HG03520 (cell line): ENCODE data around the gene KMT2E.
"Not testable (repeated sequence)": the region's sequence is repeated elsewhere in the genome, so short reads cannot be mapped to it uniquely, and the experiment has no call there.

Experiments used
- ATAC-seq: cut with Tn5 transposase; IDR thresholded peaks from one replicate; pipeline ENCODE4 v1.9.1; 2021; ENCODE audit warnings: mild to moderate bottlenecking, moderate library complexity; ENCODE audit not compliant: unreplicated experiment

KMT2E gene

DNA sequence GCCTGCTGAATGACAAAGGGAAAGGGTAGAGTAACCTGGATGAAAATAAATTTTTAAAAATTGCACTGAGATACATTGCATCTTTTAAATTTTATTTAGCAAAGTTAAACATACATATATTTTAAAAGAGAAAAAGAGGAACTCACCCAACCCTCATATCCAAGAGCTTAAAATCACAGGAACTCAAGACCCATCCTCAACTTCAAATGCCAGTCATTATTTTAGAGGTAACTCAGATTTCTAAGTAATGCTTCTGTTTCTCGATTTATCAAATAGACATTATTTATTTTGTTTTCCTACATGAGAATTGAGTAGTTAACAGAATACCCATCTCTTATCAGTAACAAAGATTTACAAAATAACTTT, 32.4 kb upstream of the KMT2E start:
- no peak for ATAC-seq

DNA sequence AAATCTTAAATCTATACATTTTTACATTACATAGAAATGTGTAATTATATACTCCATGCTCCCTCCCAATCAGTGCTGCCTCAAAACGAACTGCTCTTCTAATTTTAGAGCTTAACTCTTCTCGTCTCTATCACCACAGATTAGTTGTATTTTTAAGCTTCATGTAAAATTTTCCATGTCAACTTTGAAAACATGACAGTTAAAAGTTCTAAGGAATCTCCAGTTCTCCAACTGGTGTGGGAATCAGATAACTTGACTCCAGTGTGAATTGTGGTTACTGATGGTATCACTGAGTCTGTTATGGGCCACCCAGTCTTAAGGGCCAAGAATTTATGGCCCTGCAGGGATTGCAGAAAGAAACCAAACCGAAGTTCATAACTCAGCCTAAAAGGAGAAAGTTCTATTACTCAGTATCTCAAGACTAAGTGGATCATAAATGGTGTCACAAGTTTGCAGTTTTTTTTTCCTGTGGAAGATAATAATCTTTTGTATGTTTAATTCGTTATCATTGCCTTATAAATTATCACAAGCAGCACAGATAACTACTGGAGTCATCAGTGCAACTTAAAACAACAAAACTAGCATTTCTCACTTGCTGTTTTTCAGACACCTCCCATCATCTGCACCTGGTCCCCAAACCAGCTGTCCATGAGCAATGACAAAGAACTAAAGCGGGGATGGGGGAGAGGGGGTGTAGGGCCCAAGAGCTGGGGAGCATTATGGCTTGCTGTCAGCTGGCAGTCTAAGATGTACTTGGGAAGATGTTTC, 31.5 kb upstream of the KMT2E start:
- ATAC-seq, result no peak

DNA sequence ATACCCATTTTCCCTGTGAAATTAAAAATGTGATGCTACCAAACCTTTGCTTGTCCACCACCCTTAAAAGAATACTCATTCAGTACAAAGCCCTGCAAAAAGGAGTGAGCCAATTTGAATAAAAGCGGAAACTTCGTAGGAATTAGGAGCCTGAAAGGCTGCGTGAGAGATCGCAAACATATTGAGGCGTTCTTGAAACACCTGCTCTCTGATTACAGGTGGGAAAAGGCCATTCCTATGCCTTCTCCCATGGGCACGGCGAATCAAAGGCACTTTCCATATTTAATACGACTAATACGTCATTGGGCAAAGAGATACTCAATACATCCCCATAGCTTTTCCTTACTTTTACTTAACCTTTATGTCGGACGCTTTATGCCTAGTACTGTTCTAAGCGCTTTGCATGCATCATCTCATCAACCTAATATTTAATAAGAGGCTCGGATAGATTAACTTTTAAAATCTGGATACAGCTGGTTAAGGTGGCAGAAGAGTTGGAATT, 30.9 kb upstream of the KMT2E start:
- ATAC-seq, result no peak

DNA sequence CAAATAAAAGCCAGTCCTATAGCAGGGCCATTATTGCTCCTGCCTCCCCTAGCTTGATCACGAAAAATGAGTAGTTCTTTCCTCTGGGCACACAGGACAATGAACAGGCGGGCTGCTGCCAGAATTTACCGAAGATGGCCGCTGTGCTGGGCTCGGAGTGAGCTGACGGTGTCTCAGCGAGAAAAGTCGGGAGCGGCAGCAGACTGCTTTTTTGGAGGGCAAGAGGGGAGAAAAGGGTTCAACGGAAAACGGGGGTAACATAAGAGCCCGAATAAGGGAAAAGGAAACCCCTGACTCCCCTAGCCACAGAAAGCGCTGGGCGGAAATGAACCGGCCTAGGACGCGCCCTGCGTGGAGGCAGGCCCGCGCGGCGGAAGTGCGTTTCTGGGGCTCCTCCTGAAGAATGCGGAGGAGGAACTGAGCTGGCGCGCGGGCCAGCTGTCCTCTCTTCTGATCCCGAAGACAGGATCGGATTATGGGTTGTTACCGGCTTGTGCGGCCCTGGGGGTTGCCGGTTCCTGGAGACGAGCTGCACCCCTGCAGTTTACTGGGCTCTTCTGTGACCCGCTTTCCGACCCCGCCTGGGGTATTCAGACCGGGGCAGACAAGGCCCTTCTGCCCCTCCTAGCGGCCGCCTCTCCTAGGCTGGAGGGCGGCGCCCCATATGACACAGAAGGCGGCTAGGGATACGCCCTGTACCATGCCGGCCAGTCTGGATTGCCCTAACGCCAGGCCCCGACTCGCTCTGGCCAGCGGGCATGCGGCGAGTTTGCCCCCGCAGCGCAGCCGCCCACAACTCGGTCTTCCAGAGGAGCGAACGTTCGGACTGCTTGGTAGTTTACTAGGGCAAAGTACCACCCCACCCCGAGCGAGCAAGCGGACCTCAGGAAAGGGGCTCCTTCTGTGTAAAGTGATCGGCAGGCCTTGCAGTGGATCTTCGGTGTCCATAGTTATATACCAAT, 30.1 kb upstream of the KMT2E start:
- ATAC-seq, result peak; percentile 91

DNA sequence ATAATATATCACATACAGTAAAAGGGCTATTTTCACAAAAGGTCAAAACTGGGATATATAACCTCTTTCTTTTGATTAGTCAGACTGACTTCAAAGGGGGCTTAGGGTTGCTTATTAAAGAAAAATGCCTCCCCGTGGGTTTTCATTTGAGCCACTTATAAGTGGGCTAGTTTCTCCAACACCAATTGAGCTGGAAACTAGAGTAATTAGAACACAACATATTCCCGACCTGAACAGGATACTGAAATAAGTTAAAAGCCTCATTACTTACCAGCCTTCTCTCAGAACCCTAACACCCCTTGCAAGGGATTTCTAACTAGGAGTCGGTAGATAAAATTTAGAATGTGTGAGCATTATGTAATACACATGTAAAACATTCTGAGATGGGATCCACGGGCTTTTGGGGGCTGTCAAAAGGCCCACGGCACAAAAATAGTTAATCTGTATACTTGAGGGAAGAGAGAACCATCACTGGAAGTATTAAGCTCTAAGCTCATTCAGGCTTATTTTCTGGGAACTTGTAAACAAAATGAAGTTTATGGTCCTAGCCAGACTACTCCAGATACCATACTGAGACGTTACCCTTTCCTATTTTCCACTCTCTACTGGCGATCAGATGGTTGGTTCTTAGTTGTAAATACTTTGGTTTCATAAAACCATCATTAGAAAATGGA, 29.3 kb upstream of the KMT2E start:
- ATAC-seq, result no peak

DNA sequence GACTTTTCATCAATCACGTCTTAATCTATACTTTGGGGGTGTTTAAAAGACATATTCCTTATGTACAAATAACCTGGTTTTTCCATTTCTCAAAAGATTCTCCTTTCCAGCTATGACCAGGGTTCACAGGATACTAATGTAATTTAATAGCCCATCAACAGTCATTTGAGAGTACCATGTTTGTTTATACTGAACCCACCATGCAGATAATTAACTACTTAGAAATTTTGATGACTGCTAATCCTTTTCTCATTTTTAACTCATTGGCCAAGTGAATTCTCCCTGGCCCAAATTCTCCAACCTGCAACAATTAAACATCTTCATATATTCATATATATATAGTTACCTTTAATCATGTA, 28.8 kb upstream of the KMT2E start:
- ATAC-seq, result no peak

DNA sequence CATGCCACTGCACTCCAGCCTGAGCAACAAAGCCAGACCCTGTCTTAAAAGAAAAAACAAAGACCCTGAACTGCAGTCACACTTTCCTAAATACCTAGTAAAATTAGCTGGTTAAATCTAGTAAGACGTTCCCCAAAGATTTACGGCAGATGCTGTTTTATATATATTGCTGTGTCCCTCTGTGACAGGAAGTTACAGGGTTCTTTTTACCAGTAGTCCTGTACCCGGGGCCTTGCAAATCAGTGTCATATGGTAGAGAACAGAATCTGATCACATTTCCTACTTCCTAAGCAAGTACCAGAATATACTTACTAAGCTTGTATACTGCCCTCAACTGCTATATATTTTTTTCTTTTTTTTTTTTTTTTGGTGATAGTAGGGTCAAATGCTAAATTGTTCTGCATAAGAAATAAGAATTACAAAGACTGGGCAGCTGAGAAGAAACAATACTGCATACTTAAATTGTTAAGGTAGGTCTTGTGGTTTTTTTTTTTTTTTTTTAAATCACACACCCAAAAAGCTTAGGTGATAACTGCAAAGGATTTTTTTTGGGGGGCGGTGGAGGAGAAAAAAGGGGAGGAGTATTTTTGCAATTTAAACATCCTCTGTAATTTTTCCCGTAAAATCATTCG, 27.3 kb upstream of the KMT2E start:
- no peak for ATAC-seq

DNA sequence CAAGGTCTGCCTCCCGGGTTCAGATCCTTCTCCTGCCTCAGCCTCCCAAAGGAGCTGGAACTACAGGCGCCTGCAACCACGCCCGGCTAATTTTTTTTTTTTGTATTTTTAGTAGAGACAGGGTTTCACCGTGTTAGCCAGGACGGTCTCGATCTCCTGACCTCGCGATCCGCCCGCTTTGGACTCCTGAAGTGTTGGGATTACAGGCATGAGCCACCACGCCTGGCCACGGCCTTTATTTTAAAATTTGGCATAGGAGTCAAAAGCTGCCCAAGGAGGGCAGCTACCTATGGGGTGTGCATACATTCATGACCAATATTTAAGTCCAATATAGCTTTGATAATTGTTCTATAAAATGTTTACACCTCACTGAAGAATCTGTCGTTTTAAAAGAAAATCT, 26.6 kb upstream of the KMT2E start:
- not testable (repeated sequence) for ATAC-seq

DNA sequence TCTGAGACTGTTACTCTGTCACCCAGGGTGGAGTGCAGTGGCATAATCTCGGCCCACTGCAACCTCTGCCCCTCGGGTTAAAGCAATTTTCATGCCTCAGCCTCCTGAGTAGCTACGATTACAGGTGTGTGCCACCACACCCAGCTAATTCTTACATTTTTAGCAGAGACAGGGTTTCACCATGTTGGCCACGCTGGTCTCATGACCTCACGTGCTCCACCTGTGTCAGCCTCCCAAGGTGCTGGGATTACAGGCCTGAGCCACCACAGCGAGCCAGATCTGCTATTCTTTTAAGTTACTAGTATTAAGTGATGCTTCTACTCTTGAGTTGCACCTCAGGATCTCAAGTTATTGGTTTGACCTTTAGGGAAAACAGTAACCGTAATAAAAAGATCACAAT, 23.0 kb upstream of the KMT2E start:
- no peak for ATAC-seq

DNA sequence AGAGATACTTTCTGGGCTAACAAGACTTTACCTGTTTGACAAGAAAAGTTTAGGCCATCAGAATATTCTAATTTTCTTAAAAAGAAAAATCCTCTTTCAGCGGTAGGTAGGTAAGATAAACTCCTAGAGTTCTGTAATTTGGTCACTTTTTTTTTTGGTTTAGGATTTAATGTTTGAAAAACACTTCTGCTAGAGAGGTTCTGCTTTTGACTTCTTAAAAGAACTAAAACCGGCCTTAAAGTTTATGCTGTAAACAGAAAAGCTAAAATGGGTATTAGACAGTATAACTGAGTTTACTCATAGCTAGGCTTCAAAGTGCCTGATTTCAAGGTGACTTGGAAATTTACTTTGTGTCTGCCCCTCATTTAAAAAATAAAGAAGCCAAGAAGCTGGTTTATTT, 21.7 kb upstream of the KMT2E start:
- no peak for ATAC-seq

DNA sequence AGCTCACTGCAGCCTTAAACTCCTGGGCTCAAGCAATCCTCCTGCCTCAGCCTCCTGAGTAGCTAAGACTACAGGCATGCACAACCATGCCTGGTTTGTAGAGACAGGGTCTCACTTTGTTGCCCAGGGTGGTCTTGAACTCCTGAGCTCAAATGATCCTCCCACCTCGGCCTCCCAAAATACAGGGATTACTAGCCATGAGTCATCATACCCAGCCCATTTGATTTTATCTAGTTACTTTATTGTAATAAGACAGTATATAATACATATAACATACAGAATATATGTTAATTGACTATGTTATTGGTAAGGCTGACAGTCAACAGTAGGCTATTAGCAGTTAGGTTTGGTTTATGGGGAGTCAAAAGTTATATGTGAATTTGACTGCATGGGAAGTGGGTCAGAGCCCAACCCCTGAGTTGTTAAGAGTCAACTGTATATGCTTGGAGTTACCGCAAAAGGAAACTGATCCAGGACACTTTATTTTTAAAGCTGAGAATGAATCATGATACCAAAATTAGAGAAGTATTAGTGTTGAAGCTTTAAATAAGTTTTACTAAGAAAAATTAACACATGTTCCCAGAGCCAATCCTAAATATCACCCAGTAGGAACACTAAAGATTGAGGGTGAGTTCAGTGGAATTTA, 20.7 kb upstream of the KMT2E start:
- no peak for ATAC-seq

DNA sequence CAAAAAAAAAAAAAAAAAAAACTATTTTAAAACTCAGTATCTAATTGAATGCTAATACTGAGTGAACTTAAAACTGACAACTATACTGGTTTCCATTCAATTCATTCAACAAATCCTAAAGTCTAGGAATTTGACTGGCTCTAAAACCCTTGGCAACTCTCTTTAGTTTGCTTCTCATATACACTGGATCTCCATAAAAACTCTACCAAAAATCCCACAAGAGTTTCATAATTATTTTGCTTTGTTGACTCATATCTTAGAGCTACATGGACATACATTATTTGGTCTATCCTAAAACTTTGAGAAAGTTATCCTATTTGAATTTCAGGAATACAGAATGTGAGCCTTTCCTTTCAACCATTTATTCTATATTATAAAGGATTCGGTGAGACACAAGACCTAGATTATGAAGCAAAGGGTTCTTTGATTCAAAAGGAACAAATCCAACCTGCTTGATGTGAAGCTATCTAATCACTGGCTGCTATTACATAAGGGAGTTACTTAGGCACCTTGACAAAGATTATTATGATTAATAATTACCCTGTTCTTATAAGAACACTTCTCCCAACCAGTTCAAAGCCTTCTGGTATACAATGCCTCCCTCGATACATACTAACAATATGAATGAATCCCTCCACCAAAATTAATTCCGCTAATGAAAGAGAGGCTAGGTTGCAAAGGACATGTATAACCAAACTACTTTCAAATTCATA, 15.8 kb upstream of the KMT2E start:
- no peak for ATAC-seq

DNA sequence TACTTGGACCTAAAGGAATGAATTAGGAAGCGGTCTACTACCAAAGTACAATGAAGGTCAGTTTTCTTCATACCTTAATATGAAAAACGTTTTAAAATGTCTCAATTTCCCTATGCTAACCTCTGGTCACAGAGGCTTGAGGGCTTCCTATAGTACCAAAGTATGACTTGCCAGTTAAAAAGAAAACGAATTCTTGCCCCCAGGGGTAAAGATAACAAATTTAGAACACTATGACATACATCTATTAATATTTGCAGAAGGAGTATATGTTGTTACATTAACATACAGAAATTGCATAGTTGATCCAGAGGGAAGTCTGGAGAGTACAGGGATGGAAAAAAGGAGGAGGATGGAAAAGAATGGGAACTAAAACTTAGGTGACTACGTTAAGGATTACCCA, 13.8 kb upstream of the KMT2E start:
- ATAC-seq, result no peak

DNA sequence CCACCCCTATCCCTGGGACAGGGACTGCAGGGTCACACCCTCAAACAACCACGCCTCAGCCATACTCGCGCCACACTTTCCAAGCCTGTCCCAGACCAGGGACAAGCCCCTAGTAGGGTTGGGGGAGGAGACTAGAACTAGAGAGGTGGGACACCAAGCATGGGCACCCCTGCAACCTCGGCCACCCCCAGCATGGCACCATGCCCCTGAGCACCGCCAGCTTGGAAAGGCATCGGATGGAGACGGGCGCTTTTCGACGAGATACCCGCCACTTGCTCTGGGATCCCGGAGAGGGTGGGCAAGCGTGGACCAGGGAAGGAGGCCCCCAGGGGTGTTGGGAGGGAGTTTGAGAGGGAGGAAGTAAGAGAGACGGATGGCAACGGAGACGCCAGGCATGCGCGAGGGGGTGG, 13.1 kb upstream of the KMT2E start:
- ATAC-seq, result no peak

DNA sequence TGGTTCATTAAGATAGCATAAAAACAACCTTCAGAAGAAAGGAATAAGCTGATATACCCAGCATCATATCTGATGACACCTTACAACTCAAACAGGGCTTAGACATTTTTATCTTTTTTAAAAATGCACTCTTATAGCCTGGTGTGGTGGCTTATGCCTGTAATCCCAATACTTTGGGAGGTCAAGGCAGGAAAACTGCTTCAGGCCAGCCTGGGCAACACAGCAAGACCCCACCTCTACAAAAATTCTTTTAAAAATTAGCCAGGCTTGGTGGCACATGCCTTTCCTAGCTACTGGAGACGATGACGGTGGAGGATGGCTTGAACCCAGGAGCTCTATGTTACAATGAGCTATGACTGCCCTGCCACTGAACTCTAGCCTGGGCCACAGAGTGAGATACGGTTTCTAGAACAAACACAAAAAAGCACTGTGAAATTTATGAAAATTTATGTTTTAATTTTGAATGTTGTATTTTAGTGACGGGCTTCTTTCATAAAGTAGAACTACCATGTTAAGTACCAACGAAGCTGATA, 12.3 kb upstream of the KMT2E start:
- no peak for ATAC-seq

DNA sequence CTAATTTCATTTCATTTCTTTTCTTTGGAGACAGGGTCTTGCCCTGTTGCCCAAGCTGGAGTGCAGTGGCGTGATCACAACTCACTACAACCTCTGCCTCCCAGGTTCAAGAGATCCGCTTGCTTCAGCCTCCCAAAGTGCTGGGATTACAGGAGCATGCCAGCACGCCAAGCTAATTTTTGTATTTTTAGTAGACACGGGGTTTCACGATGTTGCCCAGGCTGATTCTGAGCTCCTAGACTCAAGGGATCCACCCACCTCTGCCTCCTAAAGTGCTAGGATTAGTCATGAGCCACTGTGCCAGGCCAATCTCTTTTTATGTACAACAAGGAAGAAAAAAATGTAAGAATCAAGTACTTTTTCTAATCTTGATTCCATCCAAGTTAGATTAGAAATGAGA, 10.7 kb upstream of the KMT2E start:
- no peak for ATAC-seq

DNA sequence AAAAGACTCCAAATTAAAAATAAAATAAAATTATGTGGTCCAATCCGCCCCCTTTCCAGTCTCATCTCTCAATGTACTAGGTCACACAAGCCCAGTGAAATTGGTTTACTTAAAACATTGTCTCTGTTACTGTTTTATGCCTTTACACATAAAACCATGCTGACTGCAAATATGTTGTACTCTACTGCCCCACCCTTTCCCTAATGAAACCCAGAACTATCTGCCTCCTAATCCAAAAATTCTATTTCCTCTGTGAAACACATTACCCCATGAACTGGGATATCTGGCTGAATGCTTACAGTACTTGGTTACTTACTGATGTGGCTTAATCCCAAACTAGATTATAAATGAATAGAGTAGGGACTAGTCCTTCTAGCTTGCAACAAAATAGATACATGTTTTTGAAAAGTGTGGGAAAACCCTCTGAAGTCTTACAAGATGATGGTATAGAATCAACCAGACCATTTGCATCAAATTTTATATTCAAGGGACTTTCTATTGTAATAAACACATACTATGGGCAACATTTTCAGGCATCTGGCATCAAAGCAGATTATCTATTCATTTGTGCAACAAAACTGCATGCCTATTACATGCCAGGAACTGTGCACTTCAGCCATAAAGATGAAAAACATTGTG, 10.0 kb upstream of the KMT2E start:
- no peak for ATAC-seq

DNA sequence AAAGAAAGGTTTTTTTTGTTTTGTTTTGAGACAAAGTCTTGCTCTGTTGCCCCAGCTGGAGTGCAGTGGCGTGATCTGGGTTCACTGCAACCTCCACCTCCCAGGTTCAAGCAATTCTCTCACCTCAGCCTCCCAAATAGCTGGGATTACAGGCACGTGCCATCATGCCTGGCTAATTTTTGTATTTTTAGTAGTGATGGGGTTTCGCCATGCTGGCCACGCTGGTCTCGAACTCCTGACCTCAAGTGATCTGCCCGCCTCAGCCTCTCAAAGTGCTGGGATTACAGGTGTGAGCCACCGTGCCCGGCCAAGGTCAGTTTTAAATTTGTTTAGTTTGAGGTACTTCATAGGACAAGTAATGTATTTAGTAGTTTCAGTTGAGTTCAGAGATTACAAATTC, 9.0 kb upstream of the KMT2E start:
- ATAC-seq, result not testable (repeated sequence)

DNA sequence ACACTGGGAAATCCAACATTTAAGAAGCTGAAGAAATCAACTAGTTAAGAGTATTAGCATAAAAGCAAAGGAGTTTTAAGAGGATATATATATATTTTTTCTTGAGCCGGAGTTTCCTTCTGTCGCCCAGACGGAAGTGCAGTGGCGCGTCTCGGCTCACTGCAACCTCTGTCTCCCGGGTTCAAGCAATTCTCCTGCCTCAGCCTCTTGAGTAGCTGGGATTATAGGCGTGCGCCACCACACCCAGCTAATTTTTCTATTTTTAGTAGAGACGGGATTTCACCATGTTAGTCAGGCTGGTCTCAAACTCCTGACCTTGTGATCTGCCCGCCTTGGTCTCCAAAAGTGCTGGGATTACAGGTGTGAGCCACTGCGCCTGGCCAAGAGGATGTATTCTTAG, 8.5 kb upstream of the KMT2E start:
- ATAC-seq, result not testable (repeated sequence)
